NB4 (cell line): ENCODE measurements around the gene LEPROT.
A peak's percentile ranks its signal among the peaks of the same experiment; 100 is the strongest.

Experiments
- DNase-seq: peaks from one replicate; pipeline ENCODE4 v3.0.0; 2010; ENCODE audit warnings: low read depth
- H3K4me3 ChIP-seq: one replicate; pipeline ENCODE4 v1.5.1; 2011; ENCODE audit warnings: mild to moderate bottlenecking, low read depth, low read length, moderate library complexity
- CTCF ChIP-seq: IDR thresholded peaks from one replicate; pipeline ENCODE4 v1.5.1; 2012; ENCODE audit warnings: low read depth, low read length
- MYC ChIP-seq: IDR thresholded peaks from 2 replicates; pipeline ENCODE4 v1.6.1; 2011; ENCODE audit warnings: low read depth, low read length
- POLR2A ChIP-seq: IDR thresholded peaks from 2 replicates; pipeline ENCODE4 v1.6.1; 2011; ENCODE audit warnings: mild to moderate bottlenecking; ENCODE audit not compliant: insufficient read length; ENCODE audit errors: extremely low read depth
- TF ChIP-seq, protein P1 (sequence below): IDR thresholded peaks from 2 replicates; pipeline ENCODE4 v1.6.1; 2011; ENCODE audit warnings: low read depth, low read length

The LEPROT gene

DNA sequence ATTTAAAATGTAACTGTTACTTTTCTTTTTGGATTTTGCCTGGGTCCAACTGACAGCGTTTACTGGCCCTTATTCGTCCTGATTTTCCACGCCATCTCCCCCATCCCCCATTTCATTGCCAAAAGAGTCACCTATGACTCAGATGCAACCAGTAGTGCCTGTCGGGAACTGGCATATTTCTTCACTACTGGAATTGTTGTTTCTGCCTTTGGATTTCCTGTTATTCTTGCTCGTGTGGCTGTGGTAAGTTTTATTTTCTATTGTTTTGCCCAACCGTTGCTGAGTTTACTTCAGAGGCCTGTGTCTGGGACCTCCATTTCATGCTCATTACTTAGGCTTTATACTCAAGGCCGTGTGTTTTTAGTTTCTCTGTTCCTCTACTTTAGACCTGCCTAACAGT, 9.3 kb downstream of the LEPROT start:
- TF ChIP-seq, protein P1, sequence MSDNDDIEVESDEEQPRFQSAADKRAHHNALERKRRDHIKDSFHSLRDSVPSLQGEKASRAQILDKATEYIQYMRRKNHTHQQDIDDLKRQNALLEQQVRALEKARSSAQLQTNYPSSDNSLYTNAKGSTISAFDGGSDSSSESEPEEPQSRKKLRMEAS: no peak
- TF ChIP-seq MYC: no peak
- no peak for TF ChIP-seq CTCF
- TF ChIP-seq POLR2A: no peak
- peak; percentile 44 for DNase-seq
- no peak overlapping the region for H3K4me3 ChIP-seq

- no peak for TF ChIP-seq MYC
- peak; percentile 43 for TF ChIP-seq CTCF
- H3K4me3 ChIP-seq: no peak overlapping the region
- DNase-seq: peak; percentile 54
These were observed 10.7 kb downstream of the LEPROT start for GRCh38 chr1:65431111-65431705.

DNA sequence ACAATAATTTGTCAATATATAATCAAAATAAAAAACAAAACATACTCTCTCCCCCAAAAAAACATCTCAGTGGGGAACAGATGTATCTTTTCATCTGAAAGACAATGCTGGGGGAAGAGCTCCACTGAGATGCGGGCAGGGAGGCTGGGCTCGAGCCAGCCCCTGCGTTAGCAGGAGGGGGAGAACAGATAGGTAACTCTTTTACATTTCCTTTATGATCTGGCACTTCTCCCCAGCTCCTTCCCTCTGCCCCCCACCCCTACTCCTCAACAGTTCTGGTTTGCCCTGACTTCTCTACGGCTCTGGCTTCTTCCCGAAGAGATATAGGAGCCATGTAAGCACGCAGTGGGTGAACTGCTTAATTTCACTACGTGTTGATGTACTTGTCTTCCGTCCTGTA, 12.4 kb downstream of the LEPROT start:
- TF ChIP-seq POLR2A (no peak), MYC (no peak), CTCF (no peak)
- TF ChIP-seq, protein P1: no peak
- H3K4me3 ChIP-seq: no peak overlapping the region
- DNase-seq: no peak

GRCh38 chr1:65434255-65434654, 13.8 kb downstream of the LEPROT start:
- no peak for DNase-seq
- H3K4me3 ChIP-seq: no peak overlapping the region
- TF ChIP-seq, protein P1: no peak
- TF ChIP-seq MYC: no peak
- no peak for TF ChIP-seq POLR2A
- TF ChIP-seq CTCF: no peak

DNA sequence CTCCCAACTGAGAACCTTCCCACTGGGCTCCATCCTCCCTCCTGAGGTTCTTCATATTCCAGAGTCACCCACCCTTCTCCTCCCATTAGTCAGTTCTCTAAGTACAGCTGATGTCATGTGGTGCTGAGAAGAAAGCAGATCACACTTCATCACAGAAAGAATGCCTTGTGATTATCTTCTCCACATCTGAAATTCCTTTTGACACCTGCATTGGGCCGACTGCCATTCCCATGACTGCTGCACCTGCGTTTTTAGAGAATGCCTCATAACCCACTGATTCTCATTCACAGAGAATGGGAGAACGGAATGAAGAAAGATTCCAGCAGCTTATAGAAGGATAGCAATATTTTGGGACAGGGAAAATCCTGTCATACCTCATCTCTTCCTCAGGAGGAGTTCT, 14.3 kb downstream of the LEPROT start:
- no peak for DNase-seq
- H3K4me3 ChIP-seq: no peak overlapping the region
- TF ChIP-seq CTCF (no peak), MYC (no peak), POLR2A (no peak)
- TF ChIP-seq, protein P1: no peak

GRCh38 chr1:65435987-65436386, 15.5 kb downstream of the LEPROT start:
- H3K4me3 ChIP-seq: no peak overlapping the region
- no peak for DNase-seq
- no peak for TF ChIP-seq MYC
- no peak for TF ChIP-seq CTCF
- no peak for TF ChIP-seq POLR2A
- TF ChIP-seq, protein P1: no peak
